ENCODE measurements around the gene NGLY1.

The NGLY1 gene

GRCh38 chr3:25707268-25707926 lies 75.8 kb downstream of the NGLY1 start:
- DNase-seq = no peak

DNA sequence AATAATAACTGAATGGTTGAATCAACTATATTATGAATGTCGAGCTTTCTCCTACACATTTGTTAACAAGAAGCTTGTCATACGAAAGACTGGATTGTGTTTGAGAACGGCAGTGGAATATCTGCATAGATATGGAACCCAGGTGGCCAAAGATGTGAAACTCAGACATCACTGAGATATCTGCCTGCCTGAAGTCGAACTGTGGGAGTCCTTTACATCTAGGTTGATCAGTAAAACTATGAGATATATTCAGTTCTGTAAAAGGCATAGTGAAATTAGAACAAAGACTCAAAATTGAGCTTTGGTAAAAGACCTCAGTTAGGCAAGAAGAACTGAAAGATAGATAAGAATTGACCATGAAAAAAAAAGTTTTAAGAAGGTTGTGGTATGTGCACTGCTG lies 77.0 kb downstream of the NGLY1 start:
- DNase-seq = no peak

DNA sequence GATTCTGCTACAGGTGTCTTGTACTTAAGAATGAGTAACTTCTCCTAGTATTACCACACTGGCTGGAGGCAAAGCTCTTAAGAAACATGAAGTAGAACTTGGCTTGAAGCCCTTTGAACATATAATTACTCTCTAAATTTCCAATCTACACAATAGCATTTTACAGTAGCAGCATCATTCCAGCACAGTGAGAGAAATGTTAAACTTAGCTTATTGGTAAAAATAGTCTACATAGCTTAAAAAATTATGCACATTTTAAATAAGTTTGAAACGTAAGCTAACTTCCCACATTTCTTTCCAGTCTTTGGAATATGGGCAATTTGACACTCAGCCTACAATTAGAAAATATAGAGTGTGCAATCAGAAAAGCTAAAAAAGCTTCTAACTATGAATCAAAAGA lies 85.7 kb downstream of the NGLY1 start:
- no peak for DNase-seq

DNA sequence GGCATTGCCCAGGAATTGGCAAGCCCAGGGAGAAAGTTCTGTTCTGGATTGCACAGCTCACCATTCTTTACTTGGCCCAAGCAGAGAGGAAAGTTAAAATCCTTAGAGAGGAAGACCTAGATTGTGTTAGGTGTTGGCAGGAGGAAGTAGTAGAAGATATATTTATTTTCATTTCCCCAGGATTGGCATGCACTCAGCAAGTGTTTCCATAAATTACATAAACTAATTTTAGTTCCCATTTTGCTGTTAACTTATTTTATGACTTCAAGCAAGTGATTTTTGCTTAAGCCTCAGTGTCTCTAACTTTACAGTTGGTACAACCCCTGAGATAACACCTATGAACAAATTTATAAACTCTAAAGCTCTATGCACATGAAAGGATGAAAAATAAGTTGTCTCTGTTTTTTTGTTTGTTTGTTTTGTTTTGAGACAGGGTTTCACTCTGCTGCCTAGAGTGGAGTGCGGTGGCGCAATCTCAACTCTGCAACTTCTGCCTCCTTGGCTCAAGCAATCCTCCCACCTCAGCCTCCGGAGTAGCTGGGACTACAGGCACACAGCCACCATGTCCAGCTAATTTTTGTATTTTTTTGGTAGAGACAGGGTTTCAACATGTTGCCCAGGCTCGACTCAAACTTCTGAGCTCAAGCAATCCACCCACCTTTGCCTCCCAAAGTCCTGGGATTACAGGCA lies 87.4 kb downstream of the NGLY1 start:
- DNase-seq = no peak

- DNase-seq = no peak
These were observed 90.0 kb downstream of the NGLY1 start for GRCh38 chr3:25693238-25693637.

GRCh38 chr3:25692341-25692740 lies 90.9 kb downstream of the NGLY1 start:
- no peak for DNase-seq

DNA sequence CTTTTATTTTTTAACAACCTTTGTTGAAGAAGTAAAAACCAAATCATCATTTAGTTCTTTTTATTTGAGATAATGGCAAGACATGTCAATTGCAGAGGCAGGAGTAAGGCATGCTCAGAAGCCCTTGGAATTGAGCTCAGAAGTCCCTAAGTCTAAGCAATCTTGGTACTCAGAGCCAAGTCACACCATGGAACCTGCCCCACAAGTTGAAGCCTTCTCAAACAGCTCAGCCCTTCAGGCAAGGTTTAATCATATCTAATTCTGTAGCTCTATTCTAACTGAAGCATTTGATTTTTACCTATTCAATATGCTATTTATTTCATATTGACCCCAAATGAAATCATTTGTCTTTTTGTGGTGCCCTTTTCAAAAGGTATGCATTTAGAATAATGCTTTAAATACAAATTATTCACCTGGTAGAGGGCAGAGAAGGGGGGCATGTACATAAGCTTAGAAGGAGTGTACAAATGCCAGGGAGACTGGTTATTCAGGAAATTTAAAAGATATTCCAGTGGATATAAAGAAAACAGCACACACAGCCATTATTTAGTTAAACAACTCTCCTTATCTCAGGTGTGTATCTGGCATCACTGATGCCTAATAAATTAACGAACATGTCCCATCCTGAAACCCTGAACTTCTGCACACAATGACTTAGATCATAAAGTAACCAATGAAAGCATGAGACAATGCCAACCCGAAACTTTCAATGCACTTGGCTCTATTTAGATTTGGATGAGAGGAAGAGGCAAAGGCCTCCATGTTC lies 92.3 kb downstream of the NGLY1 start:
- no peak for DNase-seq

GRCh38 chr3:25689226-25689625 lies 94.0 kb downstream of the NGLY1 start:
- no peak for DNase-seq

GRCh38 chr3:25687742-25688141 lies 95.5 kb downstream of the NGLY1 start:
- DNase-seq = no peak

DNA sequence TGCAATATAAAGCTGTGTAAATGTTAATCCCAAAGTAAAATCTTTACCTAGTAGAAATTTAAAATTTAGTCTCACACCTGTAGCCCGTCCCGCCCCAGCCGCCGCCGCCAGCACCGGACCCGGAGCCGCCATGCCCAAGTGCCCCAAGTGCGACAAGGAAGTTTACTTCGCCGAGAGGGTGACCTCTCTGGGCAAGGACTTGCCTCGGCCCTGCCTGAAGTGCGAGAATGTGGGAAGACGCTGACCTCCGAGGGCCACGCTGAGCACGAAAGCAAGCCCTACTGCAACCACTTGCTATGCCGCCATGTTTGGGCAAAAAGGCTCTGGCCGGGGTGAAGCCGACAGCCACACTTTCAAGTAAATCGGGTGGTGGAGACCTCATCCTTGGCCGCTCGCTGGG lies 96.5 kb downstream of the NGLY1 start:
- no peak for DNase-seq

- no peak for DNase-seq
These were observed 99.4 kb downstream of the NGLY1 start for GRCh38 chr3:25683882-25684281.

- no peak for DNase-seq
These were observed 99.8 kb downstream of the NGLY1 start for GRCh38 chr3:25683410-25683809.

- no peak for DNase-seq
These were observed 103.5 kb downstream of the NGLY1 start for GRCh38 chr3:25679642-25680302.

- DNase-seq = no peak
These were observed 104.1 kb downstream of the NGLY1 start for GRCh38 chr3:25679166-25679565.

GRCh38 chr3:25678581-25678980 lies 104.7 kb downstream of the NGLY1 start:
- DNase-seq = no peak

- no peak for DNase-seq
These were observed 106.1 kb downstream of the NGLY1 start for GRCh38 chr3:25677121-25677520.

DNA sequence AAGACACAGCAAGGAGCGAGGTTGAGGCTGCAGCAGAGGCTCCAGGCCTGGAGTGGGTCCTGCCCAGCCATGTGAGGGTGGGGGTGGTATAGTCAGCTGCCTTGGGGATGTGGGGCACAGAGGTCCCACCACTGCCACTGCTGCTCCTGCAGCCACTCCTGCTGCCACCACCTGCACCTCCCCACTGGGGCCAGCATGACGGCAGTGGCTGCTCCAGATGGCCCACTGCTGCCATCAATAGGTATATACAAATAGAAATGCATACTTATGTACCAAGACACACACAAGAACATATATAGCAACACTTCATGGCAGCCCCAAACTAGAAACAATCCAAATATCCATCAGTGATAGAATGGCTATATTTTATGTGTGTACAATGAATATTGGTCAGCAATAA lies 108.6 kb downstream of the NGLY1 start:
- DNase-seq = no peak

- DNase-seq = no peak
These were observed 109.4 kb downstream of the NGLY1 start for GRCh38 chr3:25673738-25674298.
